ENCODE data around the gene CLEC16A. TPM values are rescaled to one million over a fixed set of nuclear protein-coding genes. Genes with fewer than 3 reads are reported as not detected.

CLEC16A gene
- total RNA-seq, 1 donor from 2014 or later, result 7.8 TPM

DNA sequence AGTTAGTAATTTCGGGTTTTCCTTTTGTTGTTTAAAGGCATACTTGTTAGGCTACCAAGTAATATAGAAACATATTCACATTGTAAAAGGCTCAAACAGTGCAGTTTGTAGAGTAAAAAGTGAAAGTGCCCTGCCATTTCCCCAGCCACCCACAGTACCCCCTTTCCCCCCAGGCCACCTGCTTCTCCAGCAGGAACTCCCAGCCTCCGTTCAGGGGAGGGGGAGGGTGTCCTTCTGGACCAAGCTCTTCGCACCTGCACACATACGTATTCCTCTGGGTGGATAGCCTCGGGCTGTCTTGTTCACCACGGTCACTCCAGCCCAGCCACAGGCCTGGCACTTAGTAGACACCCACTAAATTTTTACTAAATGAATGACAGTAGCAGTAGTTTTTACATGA, 144.5 kb downstream of the CLEC16A start:
- Mint-ChIP-seq H3K9me3 (no peaks in the 10 kb centered on the region), H3K27ac (peak overlapping the region; percentile 74), H3K4me1 (peaks cover 23% of the 10 kb centered on the region), H3K36me3 (peaks cover 2% of the 10 kb centered on the region), H3K4me3 (no peak overlapping the region), H3K27me3 (ENCODE audit: insufficient read depth, low read depth) (peaks cover 3% of the 10 kb centered on the region)
- H2AFZ ChIP-seq (replicated peaks), result no peak overlapping the region
- peaks cover 21% of the 10 kb centered on the region for H3K4me1 ChIP-seq
- H3K9ac ChIP-seq, result no peak overlapping the region
- H3K27me3 ChIP-seq, result no peaks in the 10 kb centered on the region
- H3K36me3 ChIP-seq, result no peaks in the 10 kb centered on the region
- H3K4me2 ChIP-seq, result no peak overlapping the region
- H3K27ac ChIP-seq, result no peak overlapping the region
- TF ChIP-seq, protein P1, sequence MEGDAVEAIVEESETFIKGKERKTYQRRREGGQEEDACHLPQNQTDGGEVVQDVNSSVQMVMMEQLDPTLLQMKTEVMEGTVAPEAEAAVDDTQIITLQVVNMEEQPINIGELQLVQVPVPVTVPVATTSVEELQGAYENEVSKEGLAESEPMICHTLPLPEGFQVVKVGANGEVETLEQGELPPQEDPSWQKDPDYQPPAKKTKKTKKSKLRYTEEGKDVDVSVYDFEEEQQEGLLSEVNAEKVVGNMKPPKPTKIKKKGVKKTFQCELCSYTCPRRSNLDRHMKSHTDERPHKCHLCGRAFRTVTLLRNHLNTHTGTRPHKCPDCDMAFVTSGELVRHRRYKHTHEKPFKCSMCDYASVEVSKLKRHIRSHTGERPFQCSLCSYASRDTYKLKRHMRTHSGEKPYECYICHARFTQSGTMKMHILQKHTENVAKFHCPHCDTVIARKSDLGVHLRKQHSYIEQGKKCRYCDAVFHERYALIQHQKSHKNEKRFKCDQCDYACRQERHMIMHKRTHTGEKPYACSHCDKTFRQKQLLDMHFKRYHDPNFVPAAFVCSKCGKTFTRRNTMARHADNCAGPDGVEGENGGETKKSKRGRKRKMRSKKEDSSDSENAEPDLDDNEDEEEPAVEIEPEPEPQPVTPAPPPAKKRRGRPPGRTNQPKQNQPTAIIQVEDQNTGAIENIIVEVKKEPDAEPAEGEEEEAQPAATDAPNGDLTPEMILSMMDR (IDR thresholded peaks at IDR 0.05), result no peak
- no peak for TF ChIP-seq EZH2 (IDR thresholded peaks at IDR 0.05)
- TF ChIP-seq EZH2phosphoT487 (IDR thresholded peaks at IDR 0.05), result no peak
- no peaks in the 10 kb centered on the region for H3K9me3 ChIP-seq (ENCODE audit: low read depth)
- no peak for DNase-seq (ENCODE audit: low spot score)
- no peaks in the 10 kb centered on the region for H3F3A ChIP-seq (ENCODE audit: low read depth)
- no peaks in the 10 kb centered on the region for H4K20me1 ChIP-seq (ENCODE audit: low read depth)
- H3K4me3 ChIP-seq, result no peak overlapping the region
- no peaks in the 10 kb centered on the region for H3K79me2 ChIP-seq (ENCODE audit: low read depth)

DNA sequence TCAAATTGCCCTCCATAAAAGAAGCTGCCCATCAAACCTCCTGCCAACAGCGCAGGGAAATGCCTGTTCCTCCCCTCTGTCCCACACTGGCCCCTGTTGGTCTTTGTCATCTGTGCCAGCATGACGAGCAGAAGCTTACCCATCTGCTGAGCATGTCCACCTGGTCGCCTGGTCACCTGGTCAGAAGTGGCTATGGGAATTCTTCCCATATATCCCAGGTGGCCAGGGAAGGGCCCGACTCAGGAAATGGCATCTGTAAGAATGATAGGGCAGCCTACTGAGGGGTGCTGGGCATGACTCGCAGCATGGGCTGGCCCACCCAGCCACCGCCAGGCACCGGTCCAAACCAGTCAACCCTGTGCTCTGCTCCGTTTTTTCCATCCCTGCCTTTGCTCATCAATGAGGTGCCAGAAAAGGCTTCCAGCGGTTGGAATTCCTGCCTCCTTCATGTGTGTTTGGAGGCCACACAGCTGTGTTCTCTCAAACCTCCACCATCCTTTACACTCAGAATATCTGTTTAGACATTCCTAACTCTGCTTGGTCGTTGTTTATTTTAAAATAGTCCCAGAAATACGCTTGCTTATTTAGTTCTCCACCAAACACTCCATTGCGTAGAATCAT, 145.2 kb downstream of the CLEC16A start:
- H2AFZ ChIP-seq (replicated peaks), result no peak overlapping the region
- peaks cover 27% of the 10 kb centered on the region for H3K4me1 ChIP-seq
- no peaks in the 10 kb centered on the region for H3K27me3 ChIP-seq
- Mint-ChIP-seq H3K36me3 (peaks cover 2% of the 10 kb centered on the region), H3K9me3 (no peaks in the 10 kb centered on the region), H3K4me1 (peaks cover 24% of the 10 kb centered on the region), H3K27me3 (ENCODE audit: insufficient read depth, low read depth) (peaks cover 3% of the 10 kb centered on the region), H3K4me3 (no peak overlapping the region), H3K27ac (no peak overlapping the region)
- no peak overlapping the region for H3K4me2 ChIP-seq
- H3K36me3 ChIP-seq, result no peaks in the 10 kb centered on the region
- no peak overlapping the region for H3K9ac ChIP-seq
- H3K4me3 ChIP-seq, result no peak overlapping the region
- TF ChIP-seq EZH2phosphoT487 (IDR thresholded peaks at IDR 0.05) (no peak), EZH2 (IDR thresholded peaks at IDR 0.05) (no peak)
- TF ChIP-seq, protein P1 (IDR thresholded peaks at IDR 0.05), result no peak
- H3K9me3 ChIP-seq (ENCODE audit: low read depth), result no peaks in the 10 kb centered on the region
- DNase-seq (ENCODE audit: low spot score), result no peak
- H3K79me2 ChIP-seq (ENCODE audit: low read depth), result no peaks in the 10 kb centered on the region
- no peak overlapping the region for H3K27ac ChIP-seq
- H4K20me1 ChIP-seq (ENCODE audit: low read depth), result no peaks in the 10 kb centered on the region
- no peaks in the 10 kb centered on the region for H3F3A ChIP-seq (ENCODE audit: low read depth)

DNA sequence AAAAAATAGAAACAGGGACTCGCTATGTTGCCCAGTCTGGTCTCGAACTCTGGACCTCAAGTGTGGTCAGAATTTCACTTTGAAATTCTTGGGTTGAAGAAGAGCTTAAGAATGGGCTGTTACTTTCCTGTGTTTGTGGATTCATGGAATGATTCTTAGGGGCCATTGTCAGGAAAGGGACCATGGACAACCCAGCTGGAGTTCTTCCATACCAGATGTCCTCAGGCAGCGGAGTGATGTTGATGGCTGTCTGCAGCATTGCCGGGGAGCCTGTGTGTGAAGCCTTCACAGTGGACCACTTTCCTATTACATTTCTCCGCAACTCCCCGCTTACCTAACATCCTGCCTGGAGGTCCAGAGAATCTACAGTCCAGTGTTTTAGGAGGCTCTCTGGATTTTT, 145.9 kb downstream of the CLEC16A start:
- Histone ChIP-seq H3K9me3 (ENCODE audit: low read depth) (no peaks in the 10 kb centered on the region), H3F3A (ENCODE audit: low read depth) (no peaks in the 10 kb centered on the region), H3K79me2 (ENCODE audit: low read depth) (no peaks in the 10 kb centered on the region), H3K4me3 (no peak overlapping the region), H3K27me3 (no peaks in the 10 kb centered on the region), H3K27ac (no peak overlapping the region), H3K9ac (no peak overlapping the region), H2AFZ (replicated peaks) (no peak overlapping the region), H4K20me1 (ENCODE audit: low read depth) (no peaks in the 10 kb centered on the region), H3K4me1 (peaks cover 21% of the 10 kb centered on the region), H3K36me3 (no peaks in the 10 kb centered on the region), H3K4me2 (no peak overlapping the region)
- Mint-ChIP-seq H3K27me3 (ENCODE audit: insufficient read depth, low read depth) (peaks cover 3% of the 10 kb centered on the region), H3K4me3 (no peak overlapping the region), H3K36me3 (peaks cover 2% of the 10 kb centered on the region), H3K9me3 (no peaks in the 10 kb centered on the region), H3K27ac (no peak overlapping the region), H3K4me1 (peaks cover 24% of the 10 kb centered on the region)
- DNase-seq (ENCODE audit: low spot score), result no peak
- TF ChIP-seq, protein P1 (IDR thresholded peaks at IDR 0.05), result no peak
- TF ChIP-seq EZH2 (IDR thresholded peaks at IDR 0.05), result no peak
- no peak for TF ChIP-seq EZH2phosphoT487 (IDR thresholded peaks at IDR 0.05)
